ENCODE data around the gene ZBTB8OS.

The ZBTB8OS gene

DNA sequence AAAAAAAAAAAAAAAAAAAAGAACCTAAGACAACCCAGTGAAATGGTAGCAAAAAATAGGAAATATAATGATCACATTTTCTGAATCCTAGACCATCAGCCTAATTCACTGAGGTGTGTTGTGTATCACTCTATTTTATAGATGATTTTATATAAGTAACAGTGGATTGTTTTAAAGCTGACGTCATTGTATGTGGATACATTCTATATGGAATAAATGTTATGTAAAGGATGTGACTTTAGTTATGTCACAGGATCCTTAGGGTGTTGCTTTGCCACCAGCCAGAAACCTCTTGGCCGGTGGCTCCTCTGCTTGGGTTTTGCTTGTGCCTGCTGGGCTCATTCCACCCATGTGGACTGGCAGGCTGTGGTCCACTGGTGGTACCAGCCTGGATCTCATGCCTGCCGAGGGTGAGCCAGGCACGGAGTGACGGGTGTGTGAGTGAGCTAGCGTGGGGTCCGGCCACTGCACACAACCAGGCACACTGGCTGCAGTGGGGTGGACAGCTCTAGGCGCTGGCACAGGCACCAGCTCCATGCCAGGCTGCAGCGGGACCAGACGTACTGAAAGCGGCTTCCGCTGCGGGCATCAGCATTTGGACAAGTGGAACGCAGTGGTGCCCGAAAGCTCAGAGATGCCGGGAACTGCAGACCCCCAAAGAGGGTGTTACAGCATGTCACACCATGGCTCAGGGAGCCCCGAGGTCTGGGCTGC is 44.5 kb downstream of the ZBTB8OS start:
- TF ChIP-seq, protein P1, sequence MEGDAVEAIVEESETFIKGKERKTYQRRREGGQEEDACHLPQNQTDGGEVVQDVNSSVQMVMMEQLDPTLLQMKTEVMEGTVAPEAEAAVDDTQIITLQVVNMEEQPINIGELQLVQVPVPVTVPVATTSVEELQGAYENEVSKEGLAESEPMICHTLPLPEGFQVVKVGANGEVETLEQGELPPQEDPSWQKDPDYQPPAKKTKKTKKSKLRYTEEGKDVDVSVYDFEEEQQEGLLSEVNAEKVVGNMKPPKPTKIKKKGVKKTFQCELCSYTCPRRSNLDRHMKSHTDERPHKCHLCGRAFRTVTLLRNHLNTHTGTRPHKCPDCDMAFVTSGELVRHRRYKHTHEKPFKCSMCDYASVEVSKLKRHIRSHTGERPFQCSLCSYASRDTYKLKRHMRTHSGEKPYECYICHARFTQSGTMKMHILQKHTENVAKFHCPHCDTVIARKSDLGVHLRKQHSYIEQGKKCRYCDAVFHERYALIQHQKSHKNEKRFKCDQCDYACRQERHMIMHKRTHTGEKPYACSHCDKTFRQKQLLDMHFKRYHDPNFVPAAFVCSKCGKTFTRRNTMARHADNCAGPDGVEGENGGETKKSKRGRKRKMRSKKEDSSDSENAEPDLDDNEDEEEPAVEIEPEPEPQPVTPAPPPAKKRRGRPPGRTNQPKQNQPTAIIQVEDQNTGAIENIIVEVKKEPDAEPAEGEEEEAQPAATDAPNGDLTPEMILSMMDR (conservative IDR thresholded peaks at IDR 0.05; ENCODE audit: low read depth, low read length): no peak
- DNase-seq (ENCODE audit: low read depth): no peak
- H3K4me3 ChIP-seq (ENCODE audit: low read length): no peak overlapping the region

DNA sequence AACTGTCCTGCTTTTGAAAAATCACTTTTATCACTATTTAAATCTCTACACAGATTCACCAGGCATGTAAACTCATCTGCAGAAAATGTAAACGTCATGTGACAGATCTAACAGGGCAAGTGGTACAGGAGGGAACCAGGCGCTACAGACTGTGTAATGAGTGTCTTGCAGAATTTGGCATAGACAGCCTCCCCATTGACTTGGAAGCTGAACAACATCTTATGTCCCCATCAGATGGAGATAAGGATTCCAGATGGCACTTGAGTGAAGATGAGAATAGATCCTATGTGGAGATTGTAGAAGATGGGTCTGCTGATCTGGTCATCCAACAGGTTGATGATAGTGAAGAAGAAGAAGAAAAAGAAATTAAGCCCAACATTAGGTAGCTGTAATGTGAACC is 50.3 kb downstream of the ZBTB8OS start:
- no peak for DNase-seq (ENCODE audit: low read depth)
- TF ChIP-seq, protein P1 (conservative IDR thresholded peaks at IDR 0.05; ENCODE audit: low read depth, low read length): no peak
- no peak overlapping the region for H3K4me3 ChIP-seq (ENCODE audit: low read length)

DNA sequence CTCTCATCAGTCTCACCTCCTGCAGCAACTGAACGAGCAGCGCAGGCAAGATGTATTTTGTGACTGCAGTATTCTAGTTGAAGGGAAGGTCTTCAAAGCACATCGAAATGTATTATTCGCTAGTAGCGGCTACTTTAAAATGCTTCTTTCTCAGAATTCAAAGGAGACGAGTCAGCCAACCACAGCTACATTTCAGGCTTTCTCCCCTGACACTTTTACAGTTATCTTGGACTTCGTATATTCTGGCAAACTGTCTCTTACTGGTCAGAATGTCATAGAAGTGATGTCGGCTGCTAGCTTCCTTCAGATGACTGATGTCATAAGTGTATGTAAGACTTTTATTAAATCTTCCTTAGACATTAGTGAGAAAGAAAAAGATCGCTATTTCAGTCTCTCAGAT is 57.4 kb downstream of the ZBTB8OS start:
- TF ChIP-seq, protein P1 (conservative IDR thresholded peaks at IDR 0.05; ENCODE audit: low read depth, low read length): no peak
- H3K4me3 ChIP-seq (ENCODE audit: low read length): no peak overlapping the region
- no peak for DNase-seq (ENCODE audit: low read depth)

DNA sequence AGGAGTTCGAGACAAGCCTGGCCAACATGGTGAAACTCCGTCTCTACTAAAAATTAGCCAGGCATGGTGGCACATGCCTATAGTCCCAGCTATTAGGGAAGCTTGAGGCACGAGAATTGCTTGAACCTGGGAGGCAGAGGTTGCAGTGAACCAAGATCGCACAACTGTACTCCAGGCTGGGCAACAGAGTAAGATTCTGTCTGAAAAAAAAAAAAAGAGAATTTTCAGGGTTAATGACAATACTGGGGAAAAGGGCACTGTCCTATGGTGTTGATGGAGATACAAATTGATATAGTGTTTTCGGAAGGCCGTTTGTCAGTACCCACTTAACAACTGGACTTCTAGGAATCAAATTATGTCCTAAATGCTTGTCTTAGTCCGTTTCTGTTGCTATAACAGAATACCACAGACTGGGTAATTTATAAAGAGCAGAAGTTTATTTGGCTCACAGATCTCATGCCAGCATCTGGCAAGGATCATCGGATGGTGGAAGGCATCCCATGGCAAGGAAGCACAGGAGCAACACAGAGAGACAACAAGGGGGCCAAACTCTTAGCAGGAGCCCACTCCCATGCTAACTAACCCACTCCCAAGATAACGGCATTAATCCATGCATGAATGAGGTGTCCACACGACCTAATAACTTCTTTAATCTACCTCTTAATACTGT is 69.9 kb downstream of the ZBTB8OS start:
- TF ChIP-seq, protein P1 (conservative IDR thresholded peaks at IDR 0.05; ENCODE audit: low read depth, low read length): no peak
- H3K4me3 ChIP-seq (ENCODE audit: low read length): no peak overlapping the region
- DNase-seq (ENCODE audit: low read depth): no peak

Data from retinal pigment epithelial cell (primary cell).